ENCODE data around the gene CLDN14. TPM values are rescaled to one million over a fixed set of nuclear protein-coding genes. Genes with fewer than 3 reads are reported as not detected.

Gene CLDN14
- total and polyA plus RNA-seq, 2 experiments from 2014 or later: 0.53 to 2.2 TPM

DNA sequence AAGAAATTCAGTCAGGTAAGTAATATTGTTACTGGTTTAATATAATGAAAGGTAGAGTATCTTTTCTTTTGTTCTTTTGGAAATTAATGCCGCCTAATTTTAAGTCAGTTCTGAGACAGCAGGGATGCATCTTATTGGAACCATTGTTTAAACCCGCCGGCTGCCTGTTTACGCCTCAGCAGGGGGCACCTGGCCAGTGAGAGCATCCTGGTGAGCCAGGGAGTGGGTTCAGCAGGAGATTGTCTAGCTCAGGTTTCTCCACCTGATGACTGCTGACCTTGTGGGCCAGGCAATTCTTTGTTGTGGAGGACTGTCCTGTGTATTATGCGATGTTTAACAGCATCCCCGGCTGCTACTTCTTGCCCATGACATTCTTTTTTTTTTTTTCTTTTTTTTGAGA lies 64.5 kb downstream of the CLDN14 start:
- Histone ChIP-seq H4K20me1 (ENCODE audit: insufficient read depth, poor library complexity, severe bottlenecking) (no peaks in the 10 kb centered on the region), H3K36me3 (replicated peaks; ENCODE audit: insufficient read depth, low read depth) (no peaks in the 10 kb centered on the region), H2AFZ (no peak overlapping the region), H3K4me3 (no peak overlapping the region), H3K4me2 (no peak overlapping the region), H3K4me1 (ENCODE audit: insufficient read depth) (no peaks in the 10 kb centered on the region), H3K9me2 (replicated peaks; ENCODE audit: insufficient read depth) (no peaks in the 10 kb centered on the region), H3K79me2 (no peaks in the 10 kb centered on the region), H3K9me3 (ENCODE audit: low read depth) (no peaks in the 10 kb centered on the region), H3K27ac (no peak overlapping the region), H3K27me3 (no peaks in the 10 kb centered on the region)
- WGBS (ENCODE audit: low lambda C conversion rate, missing lambda C conversion rate): 83% methylated on average over 6 of the region's 6 CpGs
- DNase-seq (ENCODE audit: low spot score): no peak
- TF ChIP-seq EZH2phosphoT487 (IDR thresholded peaks at IDR 0.05; ENCODE audit: low read depth, severe bottlenecking, unreplicated experiment): no peak
- TF ChIP-seq EZH2 (IDR thresholded peaks at IDR 0.05; ENCODE audit: borderline replicate concordance): no peak
- TF ChIP-seq, protein P1, sequence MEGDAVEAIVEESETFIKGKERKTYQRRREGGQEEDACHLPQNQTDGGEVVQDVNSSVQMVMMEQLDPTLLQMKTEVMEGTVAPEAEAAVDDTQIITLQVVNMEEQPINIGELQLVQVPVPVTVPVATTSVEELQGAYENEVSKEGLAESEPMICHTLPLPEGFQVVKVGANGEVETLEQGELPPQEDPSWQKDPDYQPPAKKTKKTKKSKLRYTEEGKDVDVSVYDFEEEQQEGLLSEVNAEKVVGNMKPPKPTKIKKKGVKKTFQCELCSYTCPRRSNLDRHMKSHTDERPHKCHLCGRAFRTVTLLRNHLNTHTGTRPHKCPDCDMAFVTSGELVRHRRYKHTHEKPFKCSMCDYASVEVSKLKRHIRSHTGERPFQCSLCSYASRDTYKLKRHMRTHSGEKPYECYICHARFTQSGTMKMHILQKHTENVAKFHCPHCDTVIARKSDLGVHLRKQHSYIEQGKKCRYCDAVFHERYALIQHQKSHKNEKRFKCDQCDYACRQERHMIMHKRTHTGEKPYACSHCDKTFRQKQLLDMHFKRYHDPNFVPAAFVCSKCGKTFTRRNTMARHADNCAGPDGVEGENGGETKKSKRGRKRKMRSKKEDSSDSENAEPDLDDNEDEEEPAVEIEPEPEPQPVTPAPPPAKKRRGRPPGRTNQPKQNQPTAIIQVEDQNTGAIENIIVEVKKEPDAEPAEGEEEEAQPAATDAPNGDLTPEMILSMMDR (IDR thresholded peaks at IDR 0.05; ENCODE audit: poor library complexity): no peak

DNA sequence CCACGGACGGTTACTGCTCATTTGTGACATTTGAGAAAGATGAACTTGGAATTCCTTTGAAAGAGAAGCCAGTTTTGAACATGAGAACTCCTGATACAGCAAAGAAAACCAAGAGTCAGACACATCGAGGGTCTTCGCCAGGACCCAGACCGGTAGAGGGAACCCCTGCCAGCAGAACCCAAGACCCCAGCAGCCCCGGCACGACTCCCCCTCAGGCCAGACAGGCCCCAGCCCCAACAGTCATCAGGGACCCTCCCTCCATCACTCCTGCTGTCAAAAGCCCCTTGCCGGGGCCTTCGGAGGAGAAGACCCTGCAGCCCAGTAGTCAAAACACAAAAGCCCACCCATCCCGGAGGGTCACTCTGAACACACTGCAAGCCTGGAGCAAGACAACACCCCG lies 67.0 kb downstream of the CLDN14 start:
- no peaks in the 10 kb centered on the region for H3K79me2 ChIP-seq
- no peak for DNase-seq (ENCODE audit: low spot score)
- TF ChIP-seq EZH2 (IDR thresholded peaks at IDR 0.05; ENCODE audit: borderline replicate concordance): no peak
- TF ChIP-seq EZH2phosphoT487 (IDR thresholded peaks at IDR 0.05; ENCODE audit: low read depth, severe bottlenecking, unreplicated experiment): no peak
- TF ChIP-seq, protein P1 (IDR thresholded peaks at IDR 0.05; ENCODE audit: poor library complexity): no peak
- no peak overlapping the region for H3K4me3 ChIP-seq
- H3K4me2 ChIP-seq: no peak overlapping the region
- H3K27ac ChIP-seq: no peak overlapping the region
- H3K4me1 ChIP-seq (ENCODE audit: insufficient read depth): no peaks in the 10 kb centered on the region
- 92% methylated on average over 11 of the region's 11 CpGs for WGBS (ENCODE audit: low lambda C conversion rate, missing lambda C conversion rate)
- no peaks in the 10 kb centered on the region for H3K36me3 ChIP-seq (replicated peaks; ENCODE audit: insufficient read depth, low read depth)
- no peaks in the 10 kb centered on the region for H3K9me2 ChIP-seq (replicated peaks; ENCODE audit: insufficient read depth)
- no peak overlapping the region for H2AFZ ChIP-seq
- no peaks in the 10 kb centered on the region for H3K27me3 ChIP-seq
- no peaks in the 10 kb centered on the region for H4K20me1 ChIP-seq (ENCODE audit: insufficient read depth, poor library complexity, severe bottlenecking)
- no peaks in the 10 kb centered on the region for H3K9me3 ChIP-seq (ENCODE audit: low read depth)

DNA sequence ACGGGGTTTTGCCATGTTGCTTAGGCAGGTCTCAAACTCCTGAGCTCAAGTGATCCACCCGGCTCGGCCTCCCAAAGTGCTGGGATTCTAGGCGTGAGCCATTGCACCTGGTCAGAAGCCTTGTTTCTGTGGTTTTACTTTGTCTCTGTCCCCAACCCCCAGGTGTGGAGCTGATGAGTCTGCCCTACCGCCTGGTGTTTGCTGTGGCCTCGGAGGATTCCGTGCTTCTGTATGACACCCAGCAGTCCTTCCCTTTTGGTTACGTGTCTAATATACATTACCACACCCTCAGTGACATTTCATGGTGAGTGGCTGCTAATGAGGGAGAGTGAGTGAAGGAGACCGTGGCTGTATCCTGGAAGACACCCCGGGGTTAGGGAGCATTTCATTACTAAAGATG lies 68.6 kb downstream of the CLDN14 start:
- no peaks in the 10 kb centered on the region for H3K27me3 ChIP-seq
- no peak overlapping the region for H3K4me2 ChIP-seq
- no peaks in the 10 kb centered on the region for H4K20me1 ChIP-seq (ENCODE audit: insufficient read depth, poor library complexity, severe bottlenecking)
- WGBS (ENCODE audit: low lambda C conversion rate, missing lambda C conversion rate): 99% methylated on average over 10 of the region's 10 CpGs
- no peak for DNase-seq (ENCODE audit: low spot score)
- H3K4me3 ChIP-seq: no peak overlapping the region
- H2AFZ ChIP-seq: no peak overlapping the region
- H3K9me3 ChIP-seq (ENCODE audit: low read depth): no peaks in the 10 kb centered on the region
- TF ChIP-seq, protein P1 (IDR thresholded peaks at IDR 0.05; ENCODE audit: poor library complexity): no peak
- no peak for TF ChIP-seq EZH2phosphoT487 (IDR thresholded peaks at IDR 0.05; ENCODE audit: low read depth, severe bottlenecking, unreplicated experiment)
- no peak for TF ChIP-seq EZH2 (IDR thresholded peaks at IDR 0.05; ENCODE audit: borderline replicate concordance)
- no peaks in the 10 kb centered on the region for H3K9me2 ChIP-seq (replicated peaks; ENCODE audit: insufficient read depth)
- no peaks in the 10 kb centered on the region for H3K36me3 ChIP-seq (replicated peaks; ENCODE audit: insufficient read depth, low read depth)
- H3K27ac ChIP-seq: no peak overlapping the region
- H3K4me1 ChIP-seq (ENCODE audit: insufficient read depth): no peaks in the 10 kb centered on the region
- H3K79me2 ChIP-seq: no peaks in the 10 kb centered on the region

Other genes starting within 250 kb of the CLDN14 start
- 32.7 and 33.3 TPM in 2 replicates for gene MORC3, start 159.9 kb downstream of the CLDN14 start, total RNA-seq
- gene MORC3, start 159.9 kb downstream of the CLDN14 start, polyA plus RNA-seq: 10.8 and 12.3 TPM in 2 replicates
- gene CHAF1B, start 94.7 kb downstream of the CLDN14 start, total RNA-seq: 1.9 and 3.5 TPM in 2 replicates
- 1.1 and 2.0 TPM in 2 replicates for gene CHAF1B, start 94.7 kb downstream of the CLDN14 start, polyA plus RNA-seq
- gene SIM2, start 219.0 kb upstream of the CLDN14 start, total RNA-seq: 0.20 and 0.76 TPM in 2 replicates
- 0.13 and 0.35 TPM in 2 replicates for gene SIM2, start 219.0 kb upstream of the CLDN14 start, polyA plus RNA-seq